HG03135 (cell line): ENCODE data around the gene PEX14.

Source experiments
- ATAC-seq: cut with Tn5 transposase; IDR thresholded peaks from one replicate; pipeline ENCODE4 v1.9.1; 2021; ENCODE audit warnings: mild to moderate bottlenecking, moderate library complexity; ENCODE audit not compliant: unreplicated experiment

Gene PEX14

GRCh38 chr1:10538646-10539355 is 64.1 kb downstream of the PEX14 start:
- no peak for ATAC-seq

DNA sequence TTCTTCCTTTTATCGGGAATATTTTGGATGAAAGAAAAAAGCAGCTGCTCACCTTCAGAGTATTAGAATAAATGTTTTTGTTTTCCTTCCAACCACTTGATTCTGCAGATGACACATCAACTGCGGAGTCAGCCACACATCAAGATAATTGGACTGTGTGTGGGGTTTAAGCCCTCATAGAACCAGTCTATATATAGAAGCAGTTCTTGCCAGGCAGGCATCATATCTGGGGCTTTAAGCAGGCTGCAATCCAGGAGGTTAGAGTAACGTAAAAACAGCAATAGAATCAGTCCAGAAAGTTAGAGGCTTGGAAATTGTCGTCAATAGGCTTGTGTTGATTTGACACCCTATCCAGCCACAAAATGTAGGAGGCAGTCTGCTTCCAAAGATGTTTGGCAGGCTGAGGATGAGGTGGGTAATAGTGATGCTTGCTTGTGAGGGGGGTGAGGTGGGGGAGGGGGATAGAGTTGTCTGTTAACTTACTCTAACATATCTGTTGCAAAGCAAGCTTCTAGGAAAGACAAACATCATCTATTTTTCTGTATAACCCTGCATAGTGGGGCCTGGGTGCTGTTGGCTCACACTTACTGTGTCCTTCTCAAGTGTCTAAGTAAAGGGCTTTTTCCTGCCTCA is 64.8 kb downstream of the PEX14 start:
- no peak for ATAC-seq

GRCh38 chr1:10540277-10541005 is 65.7 kb downstream of the PEX14 start:
- ATAC-seq: no peak

DNA sequence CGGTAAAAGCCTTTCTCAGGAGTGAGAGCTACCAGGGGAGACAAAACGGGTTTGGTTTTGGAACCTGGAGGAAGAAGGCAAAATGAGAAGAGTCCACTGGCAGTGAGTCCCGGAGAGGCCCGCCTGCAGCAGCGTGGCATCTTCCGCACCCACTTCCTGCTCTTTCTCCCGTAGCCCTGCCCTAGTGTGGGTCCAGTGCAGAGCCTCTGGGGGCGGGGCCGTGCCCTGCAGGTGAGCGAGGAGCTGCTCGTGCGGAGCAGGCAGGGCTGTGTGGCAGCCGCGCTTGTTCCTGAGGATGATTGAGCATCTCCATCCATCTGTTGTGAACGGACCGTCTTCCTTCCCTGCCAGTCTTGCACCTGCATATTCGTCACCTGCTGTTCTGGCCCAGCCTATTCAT is 66.5 kb downstream of the PEX14 start:
- no peak for ATAC-seq

DNA sequence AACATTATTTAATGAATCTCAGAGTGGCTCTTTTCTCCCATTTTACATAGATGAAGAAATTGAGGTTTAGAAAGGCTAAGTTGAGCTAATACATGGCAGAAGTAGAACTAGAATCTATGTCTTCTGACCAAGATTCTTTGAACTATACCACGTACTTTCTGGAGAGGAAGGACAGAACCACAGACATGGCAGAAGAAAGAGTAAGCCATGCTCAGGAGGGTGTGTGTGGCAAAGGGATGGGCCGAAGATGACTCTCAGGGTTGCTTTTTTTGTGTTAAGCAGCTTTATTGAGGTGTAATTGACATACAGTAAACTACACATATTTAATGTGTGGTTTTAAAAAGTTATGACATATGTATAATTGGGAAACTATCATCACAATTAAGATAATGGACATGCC is 69.5 kb downstream of the PEX14 start:
- no peak for ATAC-seq

- no peak for ATAC-seq
These were observed 72.1 kb downstream of the PEX14 start for GRCh38 chr1:10546896-10547295.

DNA sequence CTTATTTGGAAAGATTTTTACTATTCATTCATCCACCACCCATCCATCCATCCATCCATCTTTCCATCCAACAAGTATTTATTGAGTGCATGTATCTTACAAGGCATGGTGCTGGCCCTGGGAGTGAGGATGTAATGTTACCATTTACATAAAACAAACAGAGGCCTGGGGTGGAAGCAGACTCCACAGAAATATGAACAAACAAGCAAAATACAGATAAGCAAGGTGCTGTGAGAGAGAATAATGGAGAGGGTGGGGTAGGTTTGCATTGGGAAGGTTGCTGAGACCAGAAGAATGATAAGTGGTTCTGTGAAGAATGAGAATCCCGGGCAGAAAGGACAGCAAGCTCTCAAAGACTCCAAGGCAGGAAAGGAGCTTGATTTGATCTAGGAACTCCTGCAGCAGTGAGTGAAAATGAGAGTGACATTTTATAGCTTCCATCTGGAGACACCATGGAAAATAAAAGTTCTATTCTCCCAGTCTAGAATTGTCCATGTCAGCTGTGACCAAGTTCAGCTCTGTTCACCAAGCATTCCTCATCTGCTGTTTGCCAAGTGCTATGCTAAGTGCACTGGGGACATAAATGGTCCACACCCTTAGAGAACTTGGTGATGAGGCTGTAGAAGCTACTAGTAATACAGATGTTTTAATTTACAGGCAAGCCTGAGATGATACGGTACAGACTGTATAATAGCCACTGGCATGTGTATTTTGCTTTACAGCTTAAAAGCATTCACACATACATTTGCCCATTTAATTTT is 75.3 kb downstream of the PEX14 start:
- no peak for ATAC-seq

DNA sequence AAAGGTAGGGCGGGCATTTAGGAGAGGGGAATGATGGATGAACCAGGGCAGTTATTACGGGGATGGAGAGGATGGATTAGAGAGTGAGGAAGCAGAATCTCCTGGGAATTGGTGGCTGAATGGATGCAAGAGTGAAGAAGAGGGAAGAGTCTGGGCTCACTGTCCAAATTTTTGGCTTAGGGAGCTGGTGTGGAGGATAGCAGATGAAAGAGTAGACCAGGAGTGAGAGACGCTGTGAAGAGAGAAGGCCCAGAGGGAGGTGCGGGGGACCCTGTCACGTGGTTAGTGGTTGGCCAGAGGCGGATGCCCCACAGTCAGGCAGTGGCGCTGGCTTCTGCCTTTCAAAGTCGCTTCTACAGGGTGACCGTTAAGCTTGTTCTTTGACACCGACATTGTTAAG is 78.4 kb downstream of the PEX14 start:
- ATAC-seq: no peak

DNA sequence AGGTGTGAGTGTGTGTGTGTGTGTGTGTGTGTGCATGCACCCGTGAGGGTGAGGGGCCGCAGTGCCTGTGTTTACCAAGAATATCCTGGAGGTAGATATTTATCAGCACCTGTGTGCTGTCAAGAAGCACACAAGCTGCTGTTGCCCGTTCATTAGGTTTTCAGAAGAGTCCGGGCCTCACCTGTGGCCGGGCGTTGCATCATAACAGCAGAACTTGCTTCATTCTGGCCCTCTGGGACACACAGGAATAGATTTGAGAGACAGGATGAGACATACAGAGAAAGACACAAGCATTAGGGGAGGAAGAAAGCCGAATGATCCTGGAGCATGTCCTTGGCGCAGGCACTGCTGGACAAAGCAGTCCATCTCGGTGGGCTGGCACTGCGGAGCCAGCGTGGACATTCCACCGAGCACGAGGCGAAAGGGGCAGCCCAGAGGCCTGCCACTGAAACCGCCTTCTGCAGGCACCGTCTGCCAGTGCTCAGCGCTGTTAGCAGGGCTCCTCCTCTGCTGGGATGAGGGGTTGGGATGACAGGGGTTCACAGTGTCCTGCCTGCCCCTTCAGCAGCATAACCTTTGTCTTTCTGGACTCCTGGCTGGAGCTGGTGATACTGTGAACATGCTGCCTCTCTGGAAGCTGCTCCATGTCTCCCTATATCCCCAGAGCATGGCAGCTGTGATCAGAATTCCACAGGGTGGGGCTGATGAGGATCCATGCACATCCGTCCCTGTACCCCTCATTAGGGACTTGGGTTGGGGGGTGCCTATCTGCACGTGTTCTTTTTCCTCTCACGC is 81.1 kb downstream of the PEX14 start:
- no peak for ATAC-seq

- ATAC-seq: no peak
These were observed 81.8 kb downstream of the PEX14 start for GRCh38 chr1:10556430-10557005.

- ATAC-seq: no peak
These were observed 83.0 kb downstream of the PEX14 start for GRCh38 chr1:10557714-10558113.

GRCh38 chr1:10559386-10559785 is 84.6 kb downstream of the PEX14 start:
- no peak for ATAC-seq

GRCh38 chr1:10561497-10561896 is 86.7 kb downstream of the PEX14 start:
- ATAC-seq: no peak

DNA sequence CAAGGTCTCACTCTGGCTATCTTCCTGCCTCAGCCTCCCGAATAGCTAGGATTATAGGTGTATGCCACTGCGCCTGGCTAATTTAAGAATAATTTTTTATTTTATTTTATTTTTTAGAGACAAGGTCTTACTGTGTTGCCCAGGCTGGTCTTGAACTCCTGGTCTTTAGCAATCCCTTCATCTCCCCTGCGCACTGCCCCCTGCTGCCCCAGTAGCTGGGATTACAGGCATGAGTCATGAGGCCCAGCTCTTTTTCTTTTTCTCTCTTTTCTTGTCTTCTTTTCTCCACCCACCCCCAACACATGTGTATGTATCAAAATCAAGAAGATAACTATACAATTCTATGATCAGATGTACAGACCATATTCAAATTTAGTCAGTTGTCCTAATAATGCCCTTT is 87.2 kb downstream of the PEX14 start:
- ATAC-seq: no peak

DNA sequence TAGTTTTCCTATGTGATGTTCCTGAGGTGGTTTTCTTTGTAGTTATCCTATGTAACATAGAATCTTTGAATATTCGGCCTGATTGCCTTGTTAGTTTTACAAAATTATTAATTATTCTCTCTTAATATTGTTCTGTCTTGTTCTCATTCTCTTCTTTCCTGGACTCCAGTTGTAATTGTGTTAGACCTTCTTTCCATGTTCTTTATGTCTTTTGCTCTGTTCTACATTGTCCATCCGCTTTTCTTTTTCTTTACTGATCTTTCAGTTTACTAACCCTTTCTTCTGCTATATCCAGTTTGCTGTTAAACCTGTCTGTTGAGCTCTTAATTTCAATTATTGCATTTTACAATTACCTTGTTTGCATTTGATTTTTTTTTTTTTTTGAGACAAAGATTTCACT is 89.3 kb downstream of the PEX14 start:
- ATAC-seq: no peak

DNA sequence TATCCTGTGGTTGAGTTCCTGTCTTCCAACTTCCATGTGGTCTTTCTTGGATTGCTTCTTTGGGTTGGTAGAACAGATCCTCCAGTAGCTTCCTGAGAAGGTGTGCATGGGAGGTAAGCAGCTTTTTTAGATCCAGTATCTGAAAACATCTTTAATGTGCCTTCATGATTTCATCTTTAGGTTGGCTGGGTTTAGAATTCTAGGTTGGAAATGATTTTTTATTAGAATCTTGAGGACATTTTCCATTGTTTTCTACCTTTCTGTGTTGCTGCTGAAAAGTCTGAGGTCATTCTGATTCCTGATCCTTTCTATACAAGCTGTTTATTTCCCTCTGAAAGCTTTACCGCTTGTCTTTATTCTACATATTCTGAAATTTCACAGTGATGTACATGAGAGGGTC is 94.8 kb downstream of the PEX14 start:
- no peak for ATAC-seq

DNA sequence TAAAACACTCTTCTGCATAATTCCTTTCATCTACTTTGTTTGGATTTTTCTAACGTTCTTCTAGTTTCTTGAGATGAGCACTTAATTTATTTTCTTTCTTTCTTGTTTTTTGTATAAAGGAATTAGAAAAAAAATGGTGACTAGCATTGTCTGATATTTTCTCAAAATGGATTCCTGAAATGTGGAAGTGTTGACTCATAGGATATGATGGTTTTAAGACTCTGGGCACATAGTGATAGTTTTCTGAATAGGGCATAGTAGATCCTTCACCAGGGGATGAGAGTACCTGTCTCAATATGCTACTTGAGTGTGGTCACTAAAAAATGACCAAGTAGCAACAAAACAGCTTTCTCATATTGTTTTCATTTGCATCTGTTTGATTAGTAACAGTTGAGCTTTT is 100.9 kb downstream of the PEX14 start:
- no peak for ATAC-seq

- ATAC-seq: no peak
These were observed 103.3 kb downstream of the PEX14 start for GRCh38 chr1:10578070-10578469.

- no peak for ATAC-seq
These were observed 108.9 kb downstream of the PEX14 start for GRCh38 chr1:10583641-10584040.

GRCh38 chr1:10585242-10585641 is 110.5 kb downstream of the PEX14 start:
- no peak for ATAC-seq
